ENCODE measurements around the gene CEP44.

GRCh38 chr4:174357321-174357720 lies 73.6 kb downstream of the CEP44 start:
- TF ChIP-seq CTCF (IDR thresholded peaks at IDR 0.05) (no peak), POLR2A (IDR thresholded peaks at IDR 0.05) (no peak)
